ENCODE results near the gene GCN1. TPM values are rescaled to one million over a fixed set of nuclear protein-coding genes. Genes with fewer than 3 reads are reported as not detected.

The GCN1 gene
- polyA plus RNA-seq, 2 of the 4 experiments (the other 2 are of a cell fraction), result 43.2 to 64.1 TPM

- TF ChIP-seq RNF2 (IDR thresholded peaks at IDR 0.05; ENCODE audit: borderline replicate concordance, low read depth) (no peak), RFX5 (IDR thresholded peaks at IDR 0.05) (no peak), RAD21 (conservative IDR thresholded peaks at IDR 0.05 in 1 of 2, IDR thresholded peaks at IDR 0.05 in 1 of 2) (no peak), MYC (IDR thresholded peaks at IDR 0.05; ENCODE audit: borderline replicate concordance, low read length) (no peak), CHD4 (IDR thresholded peaks at IDR 0.05; ENCODE audit: borderline replicate concordance) (no peak), EP300 (IDR thresholded peaks at IDR 0.05) (no peak), CEBPB (IDR thresholded peaks at IDR 0.05) (no peak)
Measured at GRCh38 chr12:120092551-120093335, 101.8 kb downstream of the GCN1 start (continued).

- TF ChIP-seq BHLHE40 (IDR thresholded peaks at IDR 0.05; ENCODE audit: low read depth, low read length) (no peak), ZFP36 (IDR thresholded peaks at IDR 0.05; ENCODE audit: borderline replicate concordance, partially characterized antibody) (no peak), ZC3H11A (IDR thresholded peaks at IDR 0.05) (no peak), MAZ (IDR thresholded peaks at IDR 0.05; ENCODE audit: borderline replicate concordance, low read depth, low read length) (no peak), FOXS1 (CRISPR knock-in tag; IDR thresholded peaks at IDR 0.05) (no peak), RARB (CRISPR knock-in tag; IDR thresholded peaks at IDR 0.05) (no peak), CBX2 (IDR thresholded peaks at IDR 0.05; ENCODE audit: borderline replicate concordance, low read depth) (no peak), HOXA7 (CRISPR knock-in tag; IDR thresholded peaks at IDR 0.05) (no peak), SMC3 (IDR thresholded peaks at IDR 0.05) (no peak), RAD21 (conservative IDR thresholded peaks at IDR 0.05 in 1 of 2, IDR thresholded peaks at IDR 0.05 in 1 of 2) (no peak), ZSCAN20 (CRISPR knock-in tag; IDR thresholded peaks at IDR 0.05) (no peak)
- FAIRE-seq, result no peak
- Histone ChIP-seq H3K4me2 (no peak overlapping the region), H3K9me3 (no peaks in the 10 kb centered on the region), H3K27ac (no peak overlapping the region), H3K4me3 (no peak overlapping the region), H3K4me1 (peaks cover 8% of the 10 kb centered on the region)
- no peak for ATAC-seq
- ChIA-PET POLR2A (interaction anchor here (0.6 kb wide), 1 partner anchor 21 kb away, joined by 4 read pairs; no protein-coding TSS in a partner anchor), CTCF (no interaction called here)
- 89% methylated on average over 12 of the region's 12 CpGs for WGBS (ENCODE audit: missing lambda C conversion rate)
- no peak for DNase-seq (ENCODE audit: low read depth in 1 of 2, low spot score in 1 of 2)
Measured at GRCh38 chr12:120091371-120092090, 103.0 kb downstream of the GCN1 start.

- no peak for FAIRE-seq
- Histone ChIP-seq H3K27ac (no peak overlapping the region), H3K9me3 (no peaks in the 10 kb centered on the region), H3K4me2 (no peak overlapping the region), H3K4me1 (peaks cover 16% of the 10 kb centered on the region), H3K4me3 (no peak overlapping the region)
- WGBS (ENCODE audit: missing lambda C conversion rate), result 91% methylated on average over 19 of the region's 19 CpGs
- ChIA-PET CTCF (no interaction called here), POLR2A (no interaction called here)
- TF ChIP-seq PHF8 (IDR thresholded peaks at IDR 0.05; ENCODE audit: borderline replicate concordance, low read depth) (no peak), HOXA7 (CRISPR knock-in tag; IDR thresholded peaks at IDR 0.05) (no peak), ESRRA (IDR thresholded peaks at IDR 0.05; ENCODE audit: borderline replicate concordance, low read length) (no peak), CHD2 (IDR thresholded peaks at IDR 0.05; ENCODE audit: low read length, partially characterized antibody) (no peak), CTCF (IDR thresholded peaks at IDR 0.05) (no peak), TP53 (CRISPR knock-in tag; IDR thresholded peaks at IDR 0.05) (no peak), MAFK (IDR thresholded peaks at IDR 0.05; ENCODE audit: partially characterized antibody) (no peak), CBX2 (IDR thresholded peaks at IDR 0.05; ENCODE audit: borderline replicate concordance, low read depth) (no peak), EP300 (IDR thresholded peaks at IDR 0.05) (no peak), CBX8 (IDR thresholded peaks at IDR 0.05) (no peak), FOSL2 (IDR thresholded peaks at IDR 0.05) (no peak), FOSL2 (CRISPR knock-in tag; IDR thresholded peaks at IDR 0.05) (no peak)
- no peak for DNase-seq (ENCODE audit: low read depth in 1 of 2, low spot score in 1 of 2)
- ATAC-seq, result no peak
Measured at GRCh38 chr12:120090626-120091295, 103.8 kb downstream of the GCN1 start.
